Stimulated activated naive CD4-positive, alpha-beta T cell (primary cell): ENCODE data around the gene MECP2.

Source experiments
- DNase-seq, 6 experiments: peaks; one replicate each; lab custom pipeline; 2025; lab: John Stamatoyannopoulos, UW

Gene MECP2

DNA sequence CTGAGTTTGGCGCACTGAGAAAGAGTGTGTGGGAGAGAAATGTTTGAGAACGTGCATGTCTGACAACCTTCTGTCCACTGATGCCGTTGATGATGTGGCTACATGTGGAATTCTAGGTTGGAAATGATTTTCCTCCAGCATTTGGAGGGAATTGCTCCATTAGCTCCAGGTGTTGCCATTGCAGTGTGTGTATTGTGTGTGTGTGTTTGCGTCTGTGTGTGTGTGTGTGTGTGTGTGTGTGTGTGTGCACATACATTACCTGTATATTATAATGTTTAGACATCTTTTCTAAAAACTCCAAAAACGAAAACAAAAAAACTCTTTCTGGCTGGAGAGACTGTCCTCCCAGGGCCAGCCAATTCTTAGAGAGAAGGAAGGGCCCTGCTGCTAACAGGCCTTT is 18.2 kb upstream of the MECP2 start:
- DNase-seq, result no peak

DNA sequence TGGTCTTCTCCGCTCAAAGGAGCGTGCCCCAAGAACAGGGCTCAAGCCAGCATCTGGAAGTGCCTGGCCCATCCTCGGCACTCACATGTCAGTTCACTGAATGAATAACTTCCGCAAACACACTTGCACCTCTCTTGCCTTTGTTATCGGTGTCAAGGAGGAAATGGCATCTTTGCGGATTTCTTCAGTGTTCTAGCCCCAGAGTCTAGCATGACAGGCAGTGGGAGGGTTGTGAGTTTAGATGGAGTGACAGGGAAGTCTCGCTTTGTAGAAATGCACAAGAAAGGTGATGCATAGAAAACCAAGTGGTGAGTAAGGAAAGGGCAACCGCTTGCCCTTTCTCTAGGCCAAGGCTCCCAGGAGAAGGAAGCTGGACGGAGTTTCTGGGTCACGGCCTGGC is 17.6 kb upstream of the MECP2 start:
- peak in 1 of 6 experiments; percentile 13 for DNase-seq

DNA sequence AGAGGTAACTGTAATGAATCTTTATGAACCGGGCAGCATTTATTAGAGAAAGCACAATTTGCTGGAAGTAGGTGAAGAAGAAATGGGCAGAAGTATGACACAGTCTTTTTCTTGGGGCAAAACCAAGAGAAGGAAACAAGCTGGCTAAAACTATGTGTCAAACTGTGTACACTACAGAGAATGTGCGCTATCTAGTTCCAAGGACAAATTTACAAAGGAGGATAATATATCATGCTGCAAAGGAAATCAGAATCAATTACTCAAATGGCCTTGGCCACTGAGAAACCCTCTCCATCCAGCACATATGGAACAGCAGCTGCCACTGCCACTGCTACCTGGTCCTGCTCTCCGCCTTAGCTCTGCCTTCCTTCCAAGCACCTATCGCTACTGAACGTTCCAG is 17.1 kb upstream of the MECP2 start:
- DNase-seq, result no peak

DNA sequence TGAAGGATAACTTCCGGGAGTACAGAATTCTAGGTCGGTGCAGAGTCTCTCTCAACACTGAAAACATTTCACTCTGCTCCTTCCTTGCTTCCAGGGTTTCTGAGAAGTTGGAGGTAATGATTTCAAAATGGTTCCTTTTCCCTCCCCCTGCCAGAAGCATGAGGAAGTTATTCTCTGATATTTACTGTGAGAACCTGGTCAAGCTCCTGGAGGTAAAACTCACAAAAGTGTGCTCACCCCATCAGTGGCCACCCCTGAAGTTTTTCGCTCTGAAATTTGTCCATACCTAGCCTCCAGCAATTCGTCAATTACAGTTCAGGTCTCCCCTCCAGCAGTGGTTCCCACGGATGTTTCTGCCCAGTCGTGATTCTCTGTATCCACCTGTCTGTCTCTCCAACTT is 16.2 kb upstream of the MECP2 start:
- DNase-seq, result no peak

DNA sequence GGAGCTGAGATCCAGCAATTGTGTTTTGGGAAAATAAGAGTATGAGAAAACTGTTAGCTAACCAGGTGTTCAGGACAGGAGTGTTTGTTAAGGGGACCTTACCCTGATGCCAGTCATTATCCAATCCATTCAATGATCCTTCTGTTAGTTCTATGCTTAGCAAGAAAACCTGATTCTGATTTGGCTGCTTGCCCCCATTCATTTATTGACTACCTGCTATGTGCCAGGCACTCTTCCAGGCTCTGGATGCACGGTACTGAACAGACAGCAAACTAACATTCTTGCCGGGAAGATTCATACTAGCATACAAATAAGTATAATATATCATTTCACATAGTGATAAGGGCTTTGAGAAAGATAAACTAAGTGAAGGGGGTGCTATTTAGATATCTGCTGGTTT is 1.0 kb upstream of the MECP2 start:
- DNase-seq, result no peak

DNA sequence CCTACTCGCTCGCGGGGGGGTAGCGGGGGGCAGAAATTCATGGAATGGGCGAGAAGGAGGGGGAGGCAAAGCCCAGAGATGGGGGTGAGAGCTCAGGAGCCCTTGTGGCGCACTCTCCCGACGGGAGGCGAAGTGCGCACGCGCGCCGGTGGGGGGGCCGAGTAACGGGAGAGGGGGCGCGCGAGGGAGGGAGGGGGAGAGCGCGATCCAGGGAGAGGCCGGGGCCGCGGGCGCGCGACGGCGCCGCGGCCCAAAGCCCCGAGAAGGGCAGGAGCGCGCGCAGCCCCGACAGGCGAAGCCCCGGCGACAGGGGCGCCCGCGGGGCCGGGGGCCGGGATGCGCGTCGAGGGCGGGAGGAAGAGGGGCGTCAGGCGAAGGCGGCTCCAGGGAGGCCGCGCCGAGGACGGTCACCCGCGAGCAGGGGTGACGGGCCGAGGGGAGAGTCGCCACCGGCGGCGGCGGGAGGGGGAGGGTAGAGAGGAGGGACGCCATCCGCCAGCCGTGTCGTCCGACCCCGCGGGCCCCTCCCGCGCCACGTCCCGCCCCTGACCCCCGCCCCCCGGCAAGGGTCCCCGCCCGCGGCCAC is 421 bp downstream of the MECP2 start:
- DNase-seq, result peak; percentile 24 to 64 (median 60)

DNA sequence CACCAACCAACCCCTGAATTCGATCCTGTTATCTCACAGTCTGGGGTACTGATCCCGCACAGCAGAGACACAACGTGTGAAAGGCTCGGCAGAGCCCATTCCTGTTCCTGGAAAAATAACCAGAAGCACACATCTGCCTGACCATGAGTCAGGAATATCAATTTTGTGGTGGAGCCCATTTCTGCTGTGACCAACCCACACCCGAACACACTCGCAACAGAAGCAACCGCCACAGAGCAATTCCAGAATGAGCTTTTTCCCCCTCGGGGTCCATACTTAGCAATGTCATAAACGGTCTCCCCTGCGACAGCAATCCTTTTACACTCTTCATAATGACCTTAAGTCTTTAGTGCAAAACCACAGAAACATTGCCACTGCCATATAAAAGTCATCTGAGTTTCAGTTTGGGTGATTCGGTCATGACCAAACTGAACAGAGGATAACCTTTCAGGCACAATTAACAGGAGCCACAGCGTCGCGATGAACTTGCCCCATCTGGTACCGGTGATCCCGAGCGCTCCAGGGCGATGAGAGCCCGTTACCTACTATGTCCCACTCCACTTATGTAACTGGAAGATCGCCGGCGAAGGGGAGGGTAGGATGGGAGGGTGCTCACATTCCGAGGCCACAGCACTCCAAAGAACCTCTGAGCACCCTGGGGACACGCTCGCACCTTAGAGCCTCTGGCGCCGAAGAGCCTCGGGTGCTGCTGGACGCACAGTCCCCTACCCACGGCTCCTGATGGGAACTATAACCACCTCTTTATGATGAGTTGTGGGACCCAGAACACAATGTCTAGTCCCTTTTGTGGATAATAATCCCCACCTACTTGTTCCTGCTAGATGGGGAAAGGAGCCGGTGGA is 1.1 kb downstream of the MECP2 start:
- peak in 1 of 6 experiments; percentile 45 for DNase-seq

DNA sequence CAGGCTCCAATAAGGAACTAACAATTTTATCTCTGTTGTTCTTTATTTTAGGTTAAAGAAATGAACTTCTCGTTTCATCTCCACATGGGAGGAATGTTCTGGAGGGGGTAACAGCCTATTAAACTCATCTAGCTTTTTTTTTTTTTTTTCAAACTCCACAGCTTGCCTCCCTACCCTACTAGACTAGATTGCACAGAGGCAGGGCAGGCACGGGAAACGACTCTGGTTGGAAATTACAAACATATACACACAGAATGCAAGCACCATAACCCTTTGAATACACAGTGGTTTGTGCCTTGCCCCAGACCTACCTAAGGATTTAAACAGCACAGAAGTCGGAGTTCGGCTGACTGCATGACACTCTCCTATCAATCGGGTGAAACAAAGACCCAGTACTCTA is 2.7 kb downstream of the MECP2 start:
- no peak for DNase-seq

DNA sequence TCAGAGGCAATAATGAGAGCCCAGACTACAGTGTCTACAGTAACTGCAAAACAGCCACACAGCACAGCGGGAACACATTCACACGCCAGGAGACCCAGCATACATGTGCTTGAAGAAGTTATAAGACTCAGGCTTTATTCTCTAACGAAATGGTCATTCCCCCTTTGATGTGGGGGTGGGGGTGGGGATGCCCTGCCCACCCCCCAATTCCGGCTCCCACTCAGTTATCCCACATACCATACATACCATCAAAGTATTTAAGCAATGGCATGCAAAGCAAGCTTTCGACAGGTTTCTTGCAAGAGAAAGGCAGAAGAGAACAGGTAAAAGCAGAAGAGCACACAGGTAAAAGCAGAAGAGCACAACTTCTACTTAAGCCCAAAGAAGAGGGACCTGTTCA is 3.6 kb downstream of the MECP2 start:
- no peak for DNase-seq

DNA sequence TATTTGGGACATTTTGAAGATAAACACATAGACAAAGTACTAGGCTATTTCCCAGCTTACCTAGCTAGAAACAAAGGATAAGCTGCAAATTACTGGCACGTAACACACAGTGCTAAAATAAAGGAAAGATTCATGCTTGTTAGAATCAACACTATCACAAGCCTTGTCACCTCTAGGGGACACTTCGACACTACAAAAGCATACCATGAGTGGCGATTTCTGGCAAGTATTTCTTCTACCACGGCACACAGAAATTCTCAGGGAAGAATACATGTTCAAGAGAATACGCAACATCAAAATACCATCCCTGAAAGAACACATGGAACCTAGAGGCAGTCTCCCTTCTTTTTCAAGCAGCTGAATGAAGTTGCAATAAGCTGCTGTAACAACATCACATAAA is 5.1 kb downstream of the MECP2 start:
- no peak for DNase-seq

DNA sequence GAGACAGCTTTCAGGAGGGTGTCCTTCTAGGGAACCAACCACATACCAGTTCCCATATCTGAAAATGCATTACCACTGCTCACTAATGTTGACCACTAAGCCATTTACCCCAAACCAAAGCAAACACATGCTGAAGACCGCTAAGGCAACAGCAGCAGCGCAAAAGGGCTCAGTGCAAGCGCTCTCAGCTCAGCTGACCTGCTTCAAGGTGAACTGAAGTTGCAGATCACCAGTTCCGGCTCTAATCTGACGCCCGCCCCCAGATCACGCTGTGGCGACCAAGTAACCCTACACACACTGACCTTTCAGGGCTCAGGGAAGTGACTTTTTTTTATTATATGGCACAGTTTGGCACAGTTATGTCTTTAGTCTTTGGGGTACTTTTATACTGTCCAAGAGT is 5.8 kb downstream of the MECP2 start:
- no peak for DNase-seq

DNA sequence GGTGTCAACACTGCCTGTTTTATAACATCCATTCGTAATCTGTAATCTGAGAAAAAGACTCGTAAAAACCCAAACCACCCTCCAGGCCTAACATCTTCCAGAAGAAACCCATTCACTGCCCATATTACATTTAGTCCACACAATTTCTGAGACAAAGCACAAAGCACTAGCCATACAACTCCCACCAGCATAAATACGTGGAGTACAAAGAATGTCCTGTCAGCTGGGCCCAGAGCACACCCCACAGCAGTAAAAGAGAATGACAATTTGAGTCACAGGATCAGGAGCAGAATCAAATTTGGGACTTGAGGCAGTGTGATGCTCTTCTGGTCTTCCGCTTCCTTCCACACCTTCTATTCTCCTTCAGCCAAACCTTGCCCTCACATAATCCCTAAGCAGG is 6.8 kb downstream of the MECP2 start:
- no peak for DNase-seq

DNA sequence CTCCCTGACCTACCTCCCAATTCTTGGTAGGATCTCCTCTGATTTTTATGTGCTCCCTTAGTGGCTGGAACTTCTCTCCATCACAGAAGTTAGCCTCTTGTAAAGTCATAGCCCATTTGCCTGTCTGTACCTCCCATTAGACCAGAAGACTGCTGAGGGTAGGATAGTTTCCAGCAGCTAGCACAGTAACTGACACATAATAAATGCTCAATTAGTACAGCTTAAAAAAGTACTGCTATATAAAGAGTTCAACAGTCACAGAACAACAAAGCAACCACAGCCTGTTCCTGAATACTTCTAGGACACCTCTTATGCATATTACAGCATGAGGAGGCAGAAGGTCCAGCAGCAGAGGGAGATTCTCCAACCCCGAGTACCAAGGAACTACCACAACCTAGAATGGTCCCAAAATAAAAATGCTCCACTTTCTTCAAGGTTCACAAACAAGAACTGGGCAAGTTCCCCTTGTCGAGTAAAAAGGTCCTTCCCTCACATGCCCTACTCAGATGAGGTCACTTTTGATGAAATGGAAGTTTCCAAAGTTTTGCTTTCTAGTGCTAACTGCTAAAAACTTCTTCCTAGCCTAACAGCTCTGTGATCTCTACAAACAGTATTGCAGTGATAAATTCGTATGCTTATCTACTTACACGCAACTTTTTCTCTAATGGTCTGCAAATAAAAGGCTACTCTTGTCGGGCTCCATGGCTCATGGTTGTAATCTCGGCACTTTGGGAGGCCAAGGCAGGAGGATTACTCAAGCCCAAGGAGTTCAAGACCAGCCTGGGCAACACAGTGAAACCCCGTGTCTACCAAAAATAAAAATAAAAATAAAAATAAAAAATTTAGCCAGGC is 12.8 kb downstream of the MECP2 start:
- no peak for DNase-seq

DNA sequence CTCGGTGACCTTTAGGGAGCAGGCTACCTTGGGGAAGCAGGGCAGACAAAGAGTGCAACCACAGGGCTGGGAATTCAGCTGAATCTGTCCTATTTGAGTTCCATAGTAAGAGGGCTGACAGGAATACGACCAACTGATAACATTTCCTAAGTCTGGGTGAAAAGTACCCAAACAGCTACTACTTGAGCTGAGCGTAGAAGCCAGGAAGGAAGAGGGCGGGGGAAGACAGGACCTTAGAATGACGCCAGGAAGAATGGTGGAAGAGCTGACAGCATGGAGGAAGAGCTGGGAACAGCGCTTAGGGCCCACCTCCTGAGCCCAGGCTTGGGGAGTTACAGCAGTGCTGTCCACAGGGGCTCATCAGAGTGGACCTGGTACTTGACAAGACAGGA is 14.4 kb downstream of the MECP2 start:
- no peak for DNase-seq

DNA sequence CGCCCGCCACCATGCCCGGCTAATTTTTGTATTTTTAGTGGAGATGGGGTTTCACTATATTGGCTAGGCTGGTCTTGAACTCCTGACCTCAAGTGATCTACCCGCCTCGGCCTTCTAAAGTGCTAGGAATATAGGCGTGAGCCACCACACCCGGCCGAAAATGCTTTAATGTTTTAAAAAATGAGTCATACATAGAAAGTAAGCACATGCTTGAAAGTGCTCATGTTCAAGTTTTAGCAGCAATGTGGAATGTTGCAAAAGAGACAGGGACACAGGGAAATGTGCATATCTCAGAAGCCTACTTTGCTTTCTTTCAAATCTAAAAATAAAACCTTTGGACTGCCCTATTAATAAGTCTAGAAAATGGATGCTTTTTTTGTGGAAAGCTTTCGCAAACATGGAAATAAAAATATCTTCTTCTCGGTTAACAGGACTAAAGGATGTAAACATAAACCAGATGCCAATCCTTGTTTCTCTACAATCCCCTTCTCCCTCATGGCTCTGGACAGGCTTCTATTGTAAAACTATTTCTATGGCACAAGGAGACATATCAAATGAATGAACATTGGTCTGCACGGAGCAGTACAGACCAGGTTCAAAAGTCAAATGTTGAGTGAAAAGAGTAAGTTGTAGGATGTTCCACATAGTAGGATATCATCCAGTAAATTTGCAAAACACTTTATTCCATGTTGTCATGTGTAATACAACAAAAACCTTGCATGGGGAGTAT is 15.0 kb downstream of the MECP2 start:
- DNase-seq, result no peak

DNA sequence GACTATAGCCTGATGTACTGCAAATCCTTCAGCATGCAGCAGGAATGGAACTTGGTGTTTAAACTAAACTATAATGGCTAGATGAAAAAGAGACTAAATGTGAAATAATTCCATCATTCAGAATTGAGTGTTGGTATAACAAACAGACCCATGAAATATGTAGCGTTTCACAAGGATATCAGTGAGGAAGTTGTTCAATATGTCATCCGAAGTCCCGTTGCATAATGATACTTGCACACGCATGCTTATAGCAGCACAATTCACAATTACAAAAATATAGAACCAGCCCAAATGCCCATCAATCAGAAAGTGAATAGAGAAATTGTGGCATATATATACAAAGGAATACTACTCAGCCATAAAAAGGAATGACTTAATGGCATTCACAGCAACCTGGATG is 20.4 kb downstream of the MECP2 start:
- no peak for DNase-seq

DNA sequence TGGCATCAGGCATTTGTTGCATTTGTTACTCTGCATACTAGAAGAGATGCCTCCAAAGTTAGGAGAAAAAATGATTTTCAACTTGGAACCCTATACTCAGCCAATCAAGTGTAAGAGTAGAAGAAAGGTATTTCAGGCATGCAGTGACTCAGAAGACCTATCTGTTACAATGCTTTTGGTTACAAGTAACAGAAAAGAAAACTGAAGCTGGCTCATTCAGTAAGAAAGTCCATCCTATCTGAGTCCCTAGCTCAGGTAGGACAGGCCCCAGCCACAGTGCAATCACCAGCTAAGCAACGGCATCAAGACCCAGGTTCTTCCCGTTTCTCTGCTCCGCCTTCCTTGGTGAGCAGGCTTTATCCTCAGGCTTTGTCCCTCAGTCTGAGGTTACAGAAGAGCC is 23.3 kb downstream of the MECP2 start:
- no peak for DNase-seq

DNA sequence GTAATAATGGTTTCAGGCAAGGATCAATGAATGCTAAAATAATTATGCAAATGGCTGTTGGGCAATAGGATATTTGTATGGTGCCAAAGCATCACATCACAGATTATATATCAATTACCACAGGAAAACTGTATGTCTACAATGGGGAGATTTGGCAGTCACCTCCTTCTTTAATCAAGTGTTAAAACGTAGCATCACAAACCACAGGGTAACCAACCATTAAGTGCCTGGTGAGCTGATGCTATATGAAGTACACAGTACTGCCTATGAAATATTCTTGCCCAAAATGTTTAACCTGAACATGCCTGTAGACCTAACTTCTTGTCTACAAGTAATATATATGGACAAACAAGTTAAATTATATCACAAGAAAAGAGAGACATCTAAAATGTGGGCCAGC is 25.3 kb downstream of the MECP2 start:
- DNase-seq, result no peak

DNA sequence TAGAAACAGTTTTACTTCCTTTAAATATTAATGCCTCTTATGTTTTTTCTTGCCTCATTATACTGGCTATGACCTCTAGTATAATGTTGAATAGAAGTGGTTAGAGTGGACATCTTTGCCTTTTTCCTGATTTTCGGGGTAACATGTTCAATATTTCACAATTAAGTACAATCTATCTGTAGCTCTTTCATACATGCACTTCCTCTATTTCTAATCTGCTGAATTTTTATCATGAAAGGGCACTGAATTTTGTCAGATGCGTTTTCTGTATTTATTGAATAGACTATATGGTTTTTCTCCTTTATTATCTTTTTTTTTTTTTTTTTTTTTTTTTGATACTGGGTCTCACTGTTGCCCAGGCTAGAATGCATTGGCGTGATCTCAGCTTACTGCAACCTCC is 29.0 kb downstream of the MECP2 start:
- DNase-seq, result no peak

DNA sequence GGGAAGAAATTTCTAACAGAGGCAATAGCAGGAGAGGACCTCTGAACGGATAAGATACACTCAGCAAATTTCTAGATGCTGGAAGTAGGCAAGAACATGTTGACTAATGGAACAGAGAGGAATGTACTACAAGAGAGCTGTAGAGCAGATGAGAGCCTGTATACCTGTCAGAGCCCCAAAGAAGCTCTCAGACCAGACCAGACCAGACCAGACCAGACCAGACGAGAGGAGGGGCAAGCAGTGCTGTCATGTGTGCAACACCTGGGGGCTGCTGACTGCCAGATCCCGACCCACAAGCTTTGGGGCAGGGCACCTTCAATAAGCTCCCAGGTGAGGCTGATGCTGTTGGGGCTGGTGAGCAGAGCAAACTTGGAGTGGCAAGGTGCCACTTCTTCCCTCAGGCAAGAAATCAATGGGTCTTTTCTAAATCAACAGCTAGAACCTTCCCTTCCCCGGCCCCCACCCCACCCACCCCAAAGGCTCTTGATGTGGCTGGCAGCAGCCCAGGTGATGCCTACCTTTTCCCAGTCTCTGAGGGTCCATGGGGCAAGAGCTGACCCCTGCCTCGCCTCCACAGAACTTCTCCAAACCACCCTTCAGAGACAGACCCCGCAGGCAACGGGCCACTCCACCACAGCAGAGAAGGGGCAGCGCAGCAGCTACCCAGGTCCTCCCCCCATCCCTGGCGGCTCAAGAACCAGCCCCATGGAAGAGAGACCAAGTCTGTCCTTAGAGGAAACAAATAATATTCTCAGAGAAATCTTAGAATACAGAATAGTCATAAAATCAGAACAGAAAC is 32.7 kb downstream of the MECP2 start:
- no peak for DNase-seq

DNA sequence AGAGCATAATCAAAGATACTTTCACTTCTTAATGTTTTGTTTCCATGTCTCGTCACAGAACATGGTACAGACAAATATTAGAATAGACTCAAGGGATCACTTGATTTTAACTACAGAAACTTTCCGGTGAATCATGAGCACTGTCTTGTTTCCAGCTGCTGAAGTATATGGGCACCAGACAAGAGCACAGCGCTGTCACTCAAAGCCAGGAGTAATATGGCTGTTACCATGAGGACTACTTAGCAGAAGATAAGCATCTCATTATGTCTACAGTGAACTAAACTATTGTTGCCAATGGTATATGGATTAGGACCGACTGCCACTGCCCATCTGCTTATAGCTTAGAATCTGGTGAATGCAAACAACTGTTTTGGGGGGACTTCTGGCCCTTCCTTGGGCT is 34.3 kb downstream of the MECP2 start:
- DNase-seq, result no peak
